OCI-LY7 (cell line): Measurements from ENCODE around the gene LRRC8E.

Experiments used
- EZH2phosphoT487 ChIP-seq: fragments of 200-600 bp; sonication (generic); IDR thresholded peaks from 2 replicates; pipeline ENCODE4 v1.6.1; 2018; ENCODE audit warnings: low read depth, borderline replicate concordance, mild to moderate bottlenecking, mixed run types, antibody characterized with exemption, low read length, moderate library complexity, mixed read lengths
- TF ChIP-seq, protein P1 (sequence below): fragments of 200-600 bp; sonication (generic); conservative IDR thresholded peaks from 2 replicates; pipeline ENCODE4 v1.5.1; 2014; ENCODE audit warnings: mild to moderate bottlenecking, antibody characterized with exemption, low read length, moderate library complexity, mixed read lengths

DNA sequence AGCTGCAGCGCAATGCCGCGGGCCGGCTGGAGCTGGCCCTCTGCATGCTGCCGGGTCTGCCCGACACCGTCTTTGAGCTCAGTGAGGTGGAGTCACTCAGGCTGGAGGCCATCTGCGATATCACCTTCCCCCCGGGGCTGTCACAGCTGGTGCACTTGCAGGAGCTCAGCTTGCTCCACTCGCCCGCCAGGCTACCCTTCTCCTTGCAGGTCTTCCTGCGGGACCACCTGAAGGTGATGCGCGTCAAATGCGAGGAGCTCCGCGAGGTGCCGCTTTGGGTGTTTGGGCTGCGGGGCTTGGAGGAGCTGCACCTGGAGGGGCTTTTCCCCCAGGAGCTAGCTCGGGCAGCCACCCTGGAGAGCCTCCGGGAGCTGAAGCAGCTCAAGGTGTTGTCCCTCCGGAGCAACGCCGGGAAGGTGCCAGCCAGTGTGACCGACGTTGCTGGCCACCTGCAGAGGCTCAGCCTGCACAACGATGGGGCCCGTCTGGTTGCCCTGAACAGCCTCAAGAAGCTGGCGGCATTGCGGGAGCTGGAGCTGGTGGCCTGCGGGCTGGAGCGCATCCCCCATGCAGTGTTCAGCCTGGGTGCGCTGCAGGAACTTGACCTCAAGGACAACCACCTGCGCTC is 11.6 kb downstream of the LRRC8E start:
- TF ChIP-seq, protein P1, sequence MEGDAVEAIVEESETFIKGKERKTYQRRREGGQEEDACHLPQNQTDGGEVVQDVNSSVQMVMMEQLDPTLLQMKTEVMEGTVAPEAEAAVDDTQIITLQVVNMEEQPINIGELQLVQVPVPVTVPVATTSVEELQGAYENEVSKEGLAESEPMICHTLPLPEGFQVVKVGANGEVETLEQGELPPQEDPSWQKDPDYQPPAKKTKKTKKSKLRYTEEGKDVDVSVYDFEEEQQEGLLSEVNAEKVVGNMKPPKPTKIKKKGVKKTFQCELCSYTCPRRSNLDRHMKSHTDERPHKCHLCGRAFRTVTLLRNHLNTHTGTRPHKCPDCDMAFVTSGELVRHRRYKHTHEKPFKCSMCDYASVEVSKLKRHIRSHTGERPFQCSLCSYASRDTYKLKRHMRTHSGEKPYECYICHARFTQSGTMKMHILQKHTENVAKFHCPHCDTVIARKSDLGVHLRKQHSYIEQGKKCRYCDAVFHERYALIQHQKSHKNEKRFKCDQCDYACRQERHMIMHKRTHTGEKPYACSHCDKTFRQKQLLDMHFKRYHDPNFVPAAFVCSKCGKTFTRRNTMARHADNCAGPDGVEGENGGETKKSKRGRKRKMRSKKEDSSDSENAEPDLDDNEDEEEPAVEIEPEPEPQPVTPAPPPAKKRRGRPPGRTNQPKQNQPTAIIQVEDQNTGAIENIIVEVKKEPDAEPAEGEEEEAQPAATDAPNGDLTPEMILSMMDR, result no peak
- TF ChIP-seq EZH2phosphoT487, result no peak
